Measurements from ENCODE around the gene BHMT2. TPM values are rescaled to one million over a fixed set of nuclear protein-coding genes. Genes with fewer than 3 reads are reported as not detected.

BHMT2 gene
- total RNA-seq, 2 experiments from 2014 or later, result not detected

DNA sequence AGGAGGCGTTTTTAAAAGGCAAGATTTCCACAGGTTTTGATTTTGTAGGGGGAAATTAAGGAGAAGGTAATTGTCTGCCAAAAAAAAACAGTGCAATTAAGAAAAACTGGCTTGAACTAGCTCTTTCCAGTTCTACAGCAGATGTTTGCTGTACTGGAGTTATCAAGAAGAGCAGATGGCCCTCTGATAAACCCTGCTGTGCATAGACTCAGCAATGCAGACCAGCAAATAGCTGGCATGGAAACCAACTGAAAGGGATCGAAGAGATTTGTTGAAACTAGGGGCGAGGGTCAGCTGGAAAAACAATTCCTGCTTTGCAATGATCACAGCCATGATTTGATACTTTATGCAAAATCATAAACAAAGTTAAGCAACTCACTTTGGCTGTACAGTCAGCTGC is 24.2 kb downstream of the BHMT2 start:
- H3K9me3 Mint-ChIP-seq, result no peaks in the 10 kb centered on the region
- no peak overlapping the region for H3K27ac Mint-ChIP-seq
- H3K4me1 Mint-ChIP-seq (ENCODE audit: low read depth), result no peaks in the 10 kb centered on the region
- no peak overlapping the region for H3K4me3 Mint-ChIP-seq
- POLR2A ChIA-PET, result interaction anchor here (0.5 kb wide), 1 partner anchor 77 kb away, joined by 3 read pairs; no protein-coding TSS in a partner anchor
- DNase-seq, result no peak
- H3K27me3 Mint-ChIP-seq, result peaks cover 5% of the 10 kb centered on the region
- no peaks in the 10 kb centered on the region for H3K36me3 Mint-ChIP-seq (ENCODE audit: low read depth)
- TF ChIP-seq, protein P1, sequence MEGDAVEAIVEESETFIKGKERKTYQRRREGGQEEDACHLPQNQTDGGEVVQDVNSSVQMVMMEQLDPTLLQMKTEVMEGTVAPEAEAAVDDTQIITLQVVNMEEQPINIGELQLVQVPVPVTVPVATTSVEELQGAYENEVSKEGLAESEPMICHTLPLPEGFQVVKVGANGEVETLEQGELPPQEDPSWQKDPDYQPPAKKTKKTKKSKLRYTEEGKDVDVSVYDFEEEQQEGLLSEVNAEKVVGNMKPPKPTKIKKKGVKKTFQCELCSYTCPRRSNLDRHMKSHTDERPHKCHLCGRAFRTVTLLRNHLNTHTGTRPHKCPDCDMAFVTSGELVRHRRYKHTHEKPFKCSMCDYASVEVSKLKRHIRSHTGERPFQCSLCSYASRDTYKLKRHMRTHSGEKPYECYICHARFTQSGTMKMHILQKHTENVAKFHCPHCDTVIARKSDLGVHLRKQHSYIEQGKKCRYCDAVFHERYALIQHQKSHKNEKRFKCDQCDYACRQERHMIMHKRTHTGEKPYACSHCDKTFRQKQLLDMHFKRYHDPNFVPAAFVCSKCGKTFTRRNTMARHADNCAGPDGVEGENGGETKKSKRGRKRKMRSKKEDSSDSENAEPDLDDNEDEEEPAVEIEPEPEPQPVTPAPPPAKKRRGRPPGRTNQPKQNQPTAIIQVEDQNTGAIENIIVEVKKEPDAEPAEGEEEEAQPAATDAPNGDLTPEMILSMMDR (IDR thresholded peaks at IDR 0.05), result no peak
- CTCF ChIA-PET, result interaction anchor here (0.5 to 1.6 kb wide), 2 partner anchors 12 to 15 kb away, joined by 3 to 4 read pairs; no protein-coding TSS in a partner anchor
- intact Hi-C loops (cut with micrococcal nuclease), result no loop called here
- ATAC-seq, result no peak

DNA sequence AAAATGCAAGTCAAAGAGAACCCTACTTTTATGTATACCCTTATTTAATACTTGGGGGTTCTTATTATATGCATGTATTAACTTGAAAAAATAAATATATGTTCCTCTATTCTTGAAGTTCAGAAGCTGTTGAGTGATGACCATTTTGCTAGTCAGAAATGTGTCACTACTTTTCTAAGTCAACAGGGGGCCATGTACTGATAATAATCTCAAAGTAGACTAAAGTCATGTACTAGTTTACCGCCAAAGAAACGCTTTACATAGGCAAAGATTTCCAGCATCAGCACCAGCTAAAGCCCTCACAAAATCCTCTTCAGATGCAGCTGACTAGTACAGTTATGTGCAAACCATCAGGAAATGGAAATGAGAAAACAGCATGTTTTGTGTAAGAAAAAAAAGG is 36.3 kb downstream of the BHMT2 start:
- ATAC-seq (no peak), DNase-seq (no peak)
- Mint-ChIP-seq H3K27ac (no peak overlapping the region), H3K36me3 (ENCODE audit: low read depth) (no peaks in the 10 kb centered on the region), H3K27me3 (peaks cover 17% of the 10 kb centered on the region), H3K4me3 (no peak overlapping the region), H3K9me3 (no peaks in the 10 kb centered on the region), H3K4me1 (ENCODE audit: low read depth) (no peaks in the 10 kb centered on the region)
- intact Hi-C loops (cut with micrococcal nuclease), result loop anchor here (5.0 kb wide), 1 partner anchor 84 kb away; no protein-coding TSS in a partner anchor
- TF ChIP-seq, protein P1 (IDR thresholded peaks at IDR 0.05), result peak; percentile 13
- ChIA-PET CTCF (interaction anchor here (1.0 to 5.7 kb wide), 7 partner anchors 11 to 492 kb away, joined by 3 to 100 read pairs (median 5); no protein-coding TSS in a partner anchor), POLR2A (no interaction called here)

DNA sequence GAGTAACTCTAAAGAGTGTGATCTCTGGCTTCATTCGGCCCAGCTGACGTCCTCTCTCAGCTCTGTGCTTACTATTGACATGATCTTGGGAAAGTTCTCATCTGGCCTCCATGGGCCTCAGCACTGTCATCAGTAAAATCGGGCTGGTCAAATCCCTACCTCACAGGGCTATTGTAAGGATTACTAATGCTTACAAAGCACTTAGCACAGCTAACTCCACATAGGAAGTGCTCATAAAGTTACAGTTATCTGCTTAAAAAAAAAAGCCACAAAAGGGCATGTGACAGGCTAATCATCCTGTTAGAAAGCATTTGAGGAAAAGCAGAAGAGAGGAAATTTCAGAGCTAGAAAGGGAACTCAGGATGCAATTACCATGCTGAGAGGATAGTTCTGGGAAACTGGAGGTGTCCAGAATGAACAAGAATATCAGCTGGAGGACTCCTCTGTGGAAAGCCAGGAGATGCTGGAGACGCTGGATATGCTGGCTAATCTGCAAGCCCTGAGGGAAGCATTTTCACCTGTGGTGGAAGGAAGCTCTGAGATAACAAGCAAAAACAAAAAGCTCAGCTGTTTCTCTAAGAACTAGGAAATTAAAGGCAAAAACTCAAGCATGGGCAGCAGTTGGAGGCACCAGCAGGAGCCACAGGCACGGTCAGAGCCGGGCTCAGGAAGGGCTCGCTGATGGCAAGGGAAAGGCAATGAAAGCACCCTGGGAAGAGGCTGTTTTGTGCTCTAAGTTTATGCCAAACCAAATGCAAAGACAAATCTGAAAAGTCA is 37.6 kb downstream of the BHMT2 start:
- Mint-ChIP-seq H3K27ac (no peak overlapping the region), H3K36me3 (ENCODE audit: low read depth) (no peaks in the 10 kb centered on the region), H3K4me1 (ENCODE audit: low read depth) (no peaks in the 10 kb centered on the region), H3K27me3 (peaks cover 29% of the 10 kb centered on the region), H3K4me3 (no peak overlapping the region), H3K9me3 (no peaks in the 10 kb centered on the region)
- intact Hi-C loops (cut with micrococcal nuclease), result loop anchor here (5.0 kb wide), 1 partner anchor 85 kb away; no protein-coding TSS in a partner anchor
- no peak for DNase-seq
- POLR2A ChIA-PET, result no interaction called here
- no peak for ATAC-seq
- TF ChIP-seq, protein P1 (IDR thresholded peaks at IDR 0.05), result no peak
- CTCF ChIA-PET, result interaction anchor here (1.2 to 5.7 kb wide), 5 partner anchors 10 to 85 kb away, joined by 3 to 100 read pairs (median 12); no protein-coding TSS in a partner anchor

DNA sequence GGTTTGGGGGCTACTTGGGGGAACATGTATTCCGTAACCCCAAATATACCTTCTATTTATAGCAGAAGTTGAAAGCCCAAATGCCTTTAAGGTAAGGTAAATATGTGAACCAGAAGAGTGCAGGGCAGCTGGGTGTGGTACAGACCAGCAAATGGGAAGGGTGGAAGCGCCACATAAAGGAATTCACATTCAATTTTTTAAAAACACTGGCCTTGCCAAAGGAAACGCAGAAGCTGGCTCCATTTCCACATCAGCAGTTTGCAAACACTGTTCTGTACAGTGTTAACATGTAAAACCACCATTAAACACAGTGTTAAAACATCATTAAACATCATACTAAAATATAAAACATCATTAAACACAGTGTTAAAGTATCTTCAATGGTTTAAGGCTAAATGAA is 38.5 kb downstream of the BHMT2 start:
- Mint-ChIP-seq H3K4me3 (no peak overlapping the region), H3K27ac (no peak overlapping the region), H3K36me3 (ENCODE audit: low read depth) (no peaks in the 10 kb centered on the region), H3K27me3 (peaks cover 37% of the 10 kb centered on the region), H3K4me1 (ENCODE audit: low read depth) (no peaks in the 10 kb centered on the region), H3K9me3 (no peaks in the 10 kb centered on the region)
- TF ChIP-seq, protein P1 (IDR thresholded peaks at IDR 0.05), result no peak
- ChIA-PET POLR2A (no interaction called here), CTCF (interaction anchor here (1.2 to 5.7 kb wide), 3 partner anchors 9 to 85 kb away, joined by 3 to 100 read pairs (median 12); no protein-coding TSS in a partner anchor)
- intact Hi-C loops (cut with micrococcal nuclease), result loop anchor here (5.0 kb wide), 1 partner anchor 86 kb away; no protein-coding TSS in a partner anchor
- no peak for ATAC-seq
- DNase-seq, result no peak

DNA sequence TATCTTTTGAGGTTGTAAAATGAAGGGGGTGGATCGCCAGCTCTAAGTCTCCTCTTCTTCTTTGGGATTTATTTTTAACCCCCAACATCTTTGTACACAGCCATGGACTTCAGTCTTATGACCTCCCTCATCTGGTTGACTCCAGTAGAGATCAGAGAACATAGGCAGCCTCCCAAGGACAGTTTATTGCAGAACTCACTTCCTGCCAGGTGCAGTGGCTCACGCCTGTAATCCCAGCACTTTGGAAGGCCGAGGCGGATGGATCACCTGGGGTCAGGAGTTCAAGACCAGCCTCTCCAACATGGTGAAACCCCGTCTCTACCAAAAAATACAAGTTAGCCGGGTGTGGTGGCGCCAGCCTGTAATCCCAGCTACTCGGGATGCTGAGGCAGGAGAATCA is 39.2 kb downstream of the BHMT2 start:
- POLR2A ChIA-PET, result no interaction called here

More for the DNA sequence above, 39.2 kb downstream of the BHMT2 start:
- TF ChIP-seq, protein P1 (IDR thresholded peaks at IDR 0.05), result no peak
- H3K36me3 Mint-ChIP-seq (ENCODE audit: low read depth), result no peaks in the 10 kb centered on the region
- no peak overlapping the region for H3K27ac Mint-ChIP-seq
- H3K9me3 Mint-ChIP-seq, result no peaks in the 10 kb centered on the region
- no peak for DNase-seq
- H3K27me3 Mint-ChIP-seq, result peaks cover 38% of the 10 kb centered on the region
- CTCF ChIA-PET, result interaction anchor here (0.6 to 5.7 kb wide), 7 partner anchors 14 to 133 kb away, joined by 3 to 100 read pairs (median 3); no protein-coding TSS in a partner anchor
- intact Hi-C loops (cut with micrococcal nuclease), result loop anchor here (5.0 kb wide), 1 partner anchor 86 kb away; no protein-coding TSS in a partner anchor
- ATAC-seq, result no peak
- no peak overlapping the region for H3K4me3 Mint-ChIP-seq
- no peaks in the 10 kb centered on the region for H3K4me1 Mint-ChIP-seq (ENCODE audit: low read depth)

Data from activated CD8-positive, alpha-beta T cell treated with anti-CD3 and anti-CD28 coated beads for 36 hours (primary cell).